ENCODE results near the gene MARCHF10.

Gene MARCHF10

DNA sequence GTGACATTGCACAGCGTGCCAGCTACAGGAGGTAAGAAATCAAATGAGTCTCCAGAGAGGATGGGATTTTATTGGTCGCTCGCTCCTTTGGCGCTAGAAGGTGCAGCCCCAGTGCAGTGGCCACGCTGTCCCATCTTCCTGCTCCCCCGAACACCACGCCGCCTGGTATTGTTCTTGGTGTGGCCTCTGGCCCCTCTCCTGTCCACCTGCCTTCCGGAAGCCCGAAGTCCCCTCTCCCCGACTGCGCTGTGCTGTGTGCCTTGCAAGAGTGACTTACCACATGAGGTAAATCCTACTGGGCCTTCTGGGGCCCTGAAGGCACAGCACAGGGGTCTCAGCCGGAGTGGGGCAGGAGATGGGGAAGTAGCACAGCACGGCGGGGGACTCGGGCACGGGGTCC, 58.2 kb downstream of the MARCHF10 start:
- DNase-seq, result no peak

- no peak for DNase-seq
These were observed 61.2 kb downstream of the MARCHF10 start for GRCh38 chr17:62746941-62747340.

DNA sequence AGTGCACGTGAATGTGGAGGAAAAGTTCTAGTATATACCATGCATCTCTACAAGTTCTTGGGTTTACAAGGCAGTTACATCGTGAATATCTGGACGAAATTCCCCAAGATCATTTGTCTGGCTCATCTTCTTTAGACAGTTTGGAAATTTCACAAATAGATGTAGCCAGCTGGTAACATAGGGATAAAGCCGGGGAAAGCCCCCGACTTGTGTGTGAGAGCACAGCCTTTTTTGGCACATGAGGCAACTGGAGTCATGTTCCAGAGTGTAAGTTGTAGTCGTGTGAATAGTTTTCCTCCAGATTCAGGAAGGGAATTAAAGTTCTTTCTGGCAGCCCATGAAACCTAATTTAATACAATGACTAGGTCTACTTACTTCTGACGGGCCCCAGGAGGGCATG, 62.3 kb downstream of the MARCHF10 start:
- no peak for DNase-seq

DNA sequence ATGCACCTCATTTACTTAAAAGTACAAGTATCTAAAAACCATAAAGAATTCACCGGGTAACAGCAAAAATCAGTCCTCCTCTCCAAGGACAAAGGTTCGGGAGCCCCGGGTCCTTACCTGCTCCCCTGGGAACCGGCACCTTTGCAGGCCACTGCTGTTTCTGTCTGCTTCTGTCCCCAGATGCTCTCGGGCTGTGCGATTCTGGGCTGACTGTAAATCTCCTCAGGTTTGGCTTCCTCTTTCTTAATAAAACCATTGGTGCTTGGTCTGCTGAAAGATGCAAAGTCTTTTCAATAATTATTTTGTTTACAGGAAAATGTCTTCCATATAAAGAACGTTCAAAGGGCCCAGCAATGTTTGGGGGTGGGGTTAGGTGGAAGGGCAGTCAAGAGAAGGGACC, 63.9 kb downstream of the MARCHF10 start:
- no peak for DNase-seq

GRCh38 chr17:62741290-62741689, 66.8 kb downstream of the MARCHF10 start:
- no peak for DNase-seq

GRCh38 chr17:62739645-62740388, 68.3 kb downstream of the MARCHF10 start:
- no peak for DNase-seq

DNA sequence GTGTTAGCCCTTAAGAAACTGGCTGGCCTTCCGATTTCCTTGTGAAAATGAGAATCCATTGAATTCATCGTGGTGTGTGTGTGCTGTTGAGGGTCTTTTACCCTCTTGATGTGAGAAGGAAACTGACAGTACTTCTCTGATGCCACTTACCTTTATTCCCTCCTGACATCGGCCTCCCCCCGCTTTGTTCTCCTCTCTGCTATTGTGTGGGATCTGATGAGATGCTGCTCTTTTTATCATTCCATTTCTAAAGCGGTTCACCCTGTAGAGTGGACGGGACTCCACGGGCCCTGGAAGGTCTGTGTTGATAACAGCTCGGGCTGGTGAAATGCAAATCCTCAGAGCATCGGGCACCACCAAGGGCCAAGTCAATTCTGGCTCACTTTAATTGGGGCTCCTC, 69.8 kb downstream of the MARCHF10 start:
- DNase-seq, result no peak

GRCh38 chr17:62737513-62737912, 70.6 kb downstream of the MARCHF10 start:
- no peak for DNase-seq

DNA sequence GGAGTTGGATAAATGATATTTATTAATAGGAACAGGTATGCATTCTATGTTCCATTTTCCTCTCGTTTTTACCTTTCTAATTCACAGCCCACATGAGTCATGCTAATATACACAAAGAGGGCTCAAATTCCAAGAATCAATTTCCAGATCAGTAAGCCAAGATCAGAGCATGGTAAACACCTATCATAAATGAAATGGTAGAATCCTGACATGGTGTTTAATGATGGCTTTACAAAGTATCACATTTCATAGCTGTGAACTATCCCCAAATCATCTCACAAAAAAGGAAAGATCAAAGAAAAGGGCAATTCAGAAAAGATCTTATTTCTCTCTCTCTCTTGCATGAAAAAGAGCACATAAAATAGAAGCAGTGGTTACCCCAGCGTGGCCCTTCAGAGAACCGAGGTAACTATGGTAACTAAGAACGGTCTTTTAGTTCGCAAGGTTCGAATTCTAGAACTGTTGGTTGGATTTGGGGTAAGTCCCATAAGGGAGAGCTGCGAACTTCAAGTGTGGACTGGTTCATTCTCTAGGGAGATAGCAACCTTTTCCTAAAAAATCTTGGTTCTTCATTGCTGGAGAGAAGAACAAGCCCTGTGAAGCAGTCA, 73.0 kb downstream of the MARCHF10 start:
- DNase-seq, result no peak

- no peak for DNase-seq
These were observed 76.0 kb downstream of the MARCHF10 start for GRCh38 chr17:62732125-62732524.

DNA sequence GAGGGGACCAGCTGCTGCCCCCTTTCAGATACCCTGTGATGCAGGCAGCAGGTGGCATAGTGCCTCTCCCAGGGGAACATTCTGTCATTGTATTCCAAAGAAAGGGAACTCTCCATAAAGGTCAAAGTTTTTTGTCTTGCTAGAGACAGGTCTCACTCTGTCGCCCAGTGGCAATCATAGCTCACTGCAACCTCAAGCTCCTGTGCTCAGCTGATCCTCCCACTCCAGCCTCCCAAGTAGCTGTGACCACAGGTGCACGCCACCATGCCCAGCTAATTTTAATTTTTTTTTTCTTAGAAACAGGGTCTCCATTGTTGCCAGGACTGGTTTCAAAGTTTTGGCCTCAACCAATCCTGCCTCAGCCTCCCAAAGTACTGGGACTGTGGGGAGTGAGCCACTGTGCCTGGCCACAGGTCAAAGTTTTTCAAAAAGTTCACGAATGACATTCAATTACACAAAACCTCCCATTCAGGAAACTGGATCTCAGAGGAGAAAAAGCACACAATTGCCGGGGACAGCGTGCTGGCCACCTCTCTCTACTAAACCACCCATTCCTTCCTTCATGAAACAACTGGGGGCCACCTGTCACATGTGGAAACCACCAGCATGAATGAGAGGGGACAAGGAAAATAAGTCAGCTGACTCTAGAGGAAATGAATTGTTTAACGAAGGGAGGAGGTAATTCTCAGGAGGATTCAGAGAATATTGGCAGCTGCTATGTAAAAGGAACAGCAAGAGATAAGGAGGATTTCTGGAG, 80.0 kb downstream of the MARCHF10 start:
- no peak for DNase-seq

GRCh38 chr17:62725791-62726249, 82.3 kb downstream of the MARCHF10 start:
- no peak for DNase-seq

GRCh38 chr17:62724398-62725146, 83.5 kb downstream of the MARCHF10 start:
- DNase-seq, result peak; percentile 61

DNA sequence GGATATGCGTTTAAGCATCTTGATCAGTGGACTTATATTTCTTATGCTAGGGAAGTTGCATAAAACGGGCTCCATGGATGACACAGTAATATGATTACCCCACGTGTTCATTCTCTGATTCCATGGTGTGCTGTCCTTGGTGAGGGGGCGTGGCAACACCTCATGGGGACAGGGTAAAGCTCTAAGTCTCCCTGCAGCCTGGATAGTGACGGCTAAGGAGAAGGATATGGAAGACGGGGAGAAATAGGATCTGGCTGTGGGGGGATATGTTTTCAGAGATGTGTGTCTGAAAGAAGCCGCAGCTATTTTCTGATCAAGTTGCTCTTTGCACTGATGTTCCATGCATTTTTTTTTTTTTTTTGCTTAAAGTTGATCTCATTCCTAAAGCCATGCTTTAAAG, 84.3 kb downstream of the MARCHF10 start:
- DNase-seq, result no peak

DNA sequence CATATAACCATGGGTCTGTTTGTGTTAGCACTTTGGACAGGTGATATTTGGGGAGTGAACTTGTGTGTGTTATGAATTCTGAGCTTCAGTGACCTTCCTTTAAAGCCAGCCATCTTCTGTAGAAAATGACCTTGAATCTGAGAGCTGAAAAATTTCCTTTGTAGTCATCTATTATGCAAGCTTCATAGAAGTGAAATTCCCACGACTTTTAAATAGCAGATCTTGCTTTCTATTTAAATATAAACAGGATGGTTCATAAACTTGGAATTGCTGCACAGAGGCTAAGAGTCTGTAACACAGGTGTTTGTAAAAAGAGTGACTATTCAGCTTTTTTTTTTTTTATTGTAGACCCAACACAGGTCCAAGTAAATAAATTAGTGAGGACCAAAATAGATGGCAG, 85.5 kb downstream of the MARCHF10 start:
- DNase-seq, result no peak

GRCh38 chr17:62720126-62720850, 87.8 kb downstream of the MARCHF10 start:
- DNase-seq, result no peak

DNA sequence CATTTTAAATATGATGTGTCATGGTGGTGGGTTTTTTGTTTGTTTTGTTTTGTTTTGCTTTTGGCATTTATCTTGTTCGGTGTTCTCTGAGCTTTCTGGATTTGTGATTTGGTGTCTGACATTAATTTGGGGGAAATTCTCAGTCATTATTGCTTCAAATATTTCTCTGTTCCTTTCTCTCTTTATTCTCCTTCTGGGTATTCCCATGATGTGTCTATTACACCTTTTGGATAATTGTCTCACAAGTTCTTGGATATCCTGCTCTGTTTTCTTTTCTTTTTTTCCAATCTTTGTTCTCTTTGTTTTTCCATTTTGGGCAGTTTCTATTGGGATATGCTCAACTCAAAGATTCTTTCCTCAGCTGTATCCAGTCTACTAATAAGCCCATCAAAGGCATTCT, 88.5 kb downstream of the MARCHF10 start:
- no peak for DNase-seq

DNA sequence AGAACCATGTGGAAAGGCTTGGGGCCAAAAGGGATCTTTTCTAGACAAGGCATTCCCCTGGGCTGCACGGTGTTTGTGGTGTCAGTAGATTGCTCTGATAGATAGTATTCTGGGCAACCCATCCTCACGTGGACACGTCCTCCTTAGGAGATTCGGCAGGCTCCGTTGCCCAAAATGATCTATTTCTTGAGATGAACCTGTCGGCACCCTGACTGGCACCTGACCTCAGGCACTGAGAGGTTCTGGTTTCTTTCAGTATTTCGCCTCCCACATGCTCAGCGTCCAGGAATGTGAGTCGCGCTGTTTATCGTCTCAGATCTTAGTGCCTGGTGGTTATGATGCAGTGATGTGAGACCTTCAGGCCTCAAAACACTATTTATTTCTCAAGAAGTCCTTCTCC, 89.7 kb downstream of the MARCHF10 start:
- no peak for DNase-seq

- DNase-seq, result no peak
These were observed 90.2 kb downstream of the MARCHF10 start for GRCh38 chr17:62717889-62718288.

DNA sequence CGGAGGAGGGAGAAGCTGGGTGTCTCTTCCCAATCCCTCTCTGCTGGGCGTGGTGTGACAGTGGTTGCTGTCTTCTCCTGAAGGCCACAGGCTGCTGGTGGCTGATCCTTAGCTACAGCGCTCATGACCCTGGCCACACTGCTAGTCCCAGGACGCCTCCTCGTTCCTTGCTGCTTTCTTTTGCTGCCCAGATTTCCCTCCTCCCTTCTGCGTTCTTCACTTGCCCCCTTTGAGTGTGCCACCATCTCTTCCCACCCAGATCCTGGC, 90.6 kb downstream of the MARCHF10 start:
- no peak for DNase-seq

- DNase-seq, result no peak
These were observed 91.1 kb downstream of the MARCHF10 start for GRCh38 chr17:62716834-62717588.

DNA sequence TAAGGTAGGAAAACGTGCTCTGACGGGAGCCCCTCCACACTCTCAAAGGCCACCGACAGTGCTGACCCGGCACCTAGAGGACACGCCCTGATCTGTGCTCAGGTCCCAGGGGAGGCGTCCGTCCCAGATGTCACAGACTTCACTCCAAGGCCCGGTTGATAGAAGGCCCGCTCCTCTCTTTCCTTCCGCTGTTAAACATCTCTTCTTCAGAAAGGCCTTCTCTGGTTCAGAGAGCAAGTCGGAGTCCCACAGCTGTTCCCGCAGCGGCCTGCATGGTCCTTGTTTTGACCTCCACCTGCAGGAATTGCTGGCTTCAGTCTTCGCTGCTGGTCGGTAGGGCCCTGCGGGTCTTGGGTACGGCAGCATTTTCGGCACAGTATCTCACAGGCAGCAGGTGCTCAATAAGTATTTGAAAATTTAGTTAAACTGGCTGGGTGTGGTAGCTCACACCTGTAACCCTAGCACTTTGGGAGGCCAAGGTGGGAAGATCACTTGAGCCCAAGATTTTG, 92.2 kb downstream of the MARCHF10 start:
- no peak for DNase-seq
